Activated CD8-positive, alpha-beta memory T cell treated with anti-CD3 and anti-CD28 coated beads for 24 hours (primary cell): ENCODE measurements around the gene ERN1.

ENCODE experiments used
- DNase-seq: peaks from one replicate; pipeline ENCODE4 v3.0.0-alpha.2; 2020

The ERN1 gene

GRCh38 chr17:64083093-64083492 is 46.9 kb downstream of the ERN1 start:
- DNase-seq = no peak

GRCh38 chr17:64081802-64082799 is 47.8 kb downstream of the ERN1 start:
- no peak for DNase-seq

DNA sequence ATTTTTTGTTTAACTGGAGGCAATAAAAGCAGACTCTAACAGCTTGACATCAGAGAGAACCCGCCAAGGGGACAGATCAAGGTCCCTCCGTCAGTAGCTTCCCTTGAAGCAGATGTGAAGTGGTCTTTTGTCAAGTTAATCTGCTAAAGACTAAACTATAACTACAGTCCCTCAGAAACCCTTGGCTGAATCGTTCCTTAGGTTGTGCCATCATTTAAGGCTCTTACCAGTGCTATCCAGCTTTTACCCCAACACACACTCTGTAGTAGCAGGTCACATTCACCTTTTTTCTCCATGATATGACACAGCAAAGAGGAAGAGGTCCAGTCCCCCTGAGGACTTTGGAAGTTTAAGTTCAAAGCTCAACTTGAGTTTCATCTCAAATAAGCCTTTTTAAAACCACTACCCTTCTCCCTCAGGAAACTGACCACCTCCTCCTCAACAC is 49.7 kb downstream of the ERN1 start:
- DNase-seq = no peak

DNA sequence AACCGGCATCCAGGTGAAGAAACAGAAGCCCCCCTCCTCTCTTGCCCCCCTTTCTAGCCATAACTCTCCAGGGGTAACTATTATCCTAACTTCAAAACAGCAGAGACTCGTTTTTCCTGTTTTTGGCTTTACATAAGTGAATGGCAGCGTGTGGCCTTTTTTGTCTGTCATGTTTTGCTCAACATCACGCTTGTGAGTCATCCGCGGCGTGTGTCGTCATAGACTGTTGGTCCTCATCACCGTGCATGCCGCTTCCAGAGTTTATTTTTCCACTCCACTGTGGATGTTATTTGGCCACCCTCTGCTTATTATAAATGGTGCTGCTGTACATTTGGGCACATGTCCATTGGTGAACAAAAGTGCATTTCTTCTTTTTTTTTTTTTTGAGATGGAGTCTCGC is 52.6 kb downstream of the ERN1 start:
- no peak for DNase-seq

DNA sequence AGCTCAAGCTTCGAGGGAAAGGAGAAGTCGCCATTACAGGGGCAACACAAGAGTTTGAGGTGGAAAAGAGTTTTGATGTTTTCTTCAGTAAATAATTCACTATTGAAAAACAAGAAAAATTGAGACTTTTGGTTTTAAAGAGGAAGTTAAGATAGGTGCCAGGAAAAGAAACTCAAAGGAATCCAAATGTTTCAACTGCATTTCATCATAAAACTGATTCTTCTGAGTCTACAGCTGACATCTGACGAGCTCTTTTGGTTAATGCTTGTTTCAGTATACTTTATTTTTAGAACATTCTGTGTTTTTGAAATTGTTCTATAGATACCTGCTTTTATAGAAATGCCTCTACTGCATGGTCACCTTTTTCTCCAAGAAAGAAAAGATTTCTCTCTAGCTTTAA is 54.0 kb downstream of the ERN1 start:
- no peak for DNase-seq

DNA sequence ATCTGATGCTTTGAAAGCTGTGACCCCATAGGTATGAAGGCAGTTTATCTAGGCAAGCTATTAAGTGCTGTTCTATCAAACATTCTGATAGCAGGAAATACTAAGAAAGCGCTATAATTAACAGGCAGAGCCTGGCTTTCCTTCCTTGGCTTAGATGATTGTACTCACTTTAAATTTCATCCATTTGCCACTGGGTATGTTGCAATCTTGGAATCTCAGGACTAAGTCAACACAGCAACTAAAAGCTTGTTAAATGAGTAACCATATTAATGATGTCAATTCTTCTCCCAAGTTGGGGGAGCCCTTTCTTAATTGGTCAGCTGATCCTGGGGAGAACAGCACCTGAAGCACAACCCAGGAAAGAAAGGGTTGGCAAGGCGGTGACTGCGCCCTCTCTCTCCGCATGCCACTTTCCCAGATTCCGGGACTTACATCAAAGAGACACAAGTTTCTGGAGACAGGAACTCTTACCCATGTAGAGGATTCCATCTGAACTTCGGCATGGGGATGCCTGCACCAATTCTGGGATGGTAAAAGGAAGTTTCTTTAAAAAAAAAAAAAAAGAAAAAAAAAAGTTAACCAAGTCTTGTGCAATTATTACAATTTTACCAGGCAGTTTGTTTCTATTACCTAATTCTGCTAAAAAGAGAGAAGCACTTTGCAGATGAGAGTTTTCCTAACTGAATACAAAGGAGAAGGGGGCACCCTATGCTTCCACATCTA is 55.1 kb downstream of the ERN1 start:
- DNase-seq = no peak

DNA sequence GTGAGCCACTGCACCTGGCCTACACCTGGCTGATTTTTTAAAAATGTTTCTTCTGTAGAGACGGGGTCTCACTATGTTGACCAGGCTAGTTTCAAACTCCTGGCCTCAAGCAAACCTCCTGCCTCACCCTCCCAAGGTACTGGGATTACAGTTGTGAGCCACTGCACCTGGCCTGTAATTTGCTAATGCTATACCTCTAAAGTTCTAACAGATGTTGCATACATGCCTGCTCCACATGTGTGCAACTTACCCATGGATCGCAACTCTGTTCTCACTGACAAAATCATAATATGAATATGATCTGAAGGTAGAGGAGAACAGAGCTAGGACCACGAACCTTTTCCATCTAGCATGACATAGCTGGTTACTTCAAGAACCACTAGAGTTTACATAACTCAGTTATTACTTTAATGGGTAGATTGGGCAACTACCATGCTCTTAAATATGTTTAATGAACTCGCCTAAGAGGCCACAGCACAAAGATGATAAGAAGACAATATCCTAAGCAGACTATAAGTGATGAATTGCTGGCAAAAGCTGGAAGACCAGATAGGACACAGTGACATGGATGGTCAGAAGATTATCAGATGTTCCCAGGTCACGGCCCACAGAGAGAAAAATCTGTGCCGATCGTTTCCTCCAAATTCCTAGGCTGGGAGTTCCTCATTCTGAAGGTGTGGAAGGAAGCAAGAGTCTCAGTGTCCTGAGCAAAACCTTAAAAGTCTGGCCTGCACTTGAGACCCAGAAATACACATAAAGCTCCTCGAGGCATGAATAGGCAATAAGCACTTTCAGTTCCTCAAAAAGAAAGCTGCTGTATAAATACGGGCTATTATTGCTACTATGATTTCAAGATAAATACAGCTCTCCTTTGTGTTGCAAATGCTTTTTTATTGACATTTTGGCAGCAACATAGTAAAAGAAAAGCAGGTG is 55.9 kb downstream of the ERN1 start:
- DNase-seq = no peak

DNA sequence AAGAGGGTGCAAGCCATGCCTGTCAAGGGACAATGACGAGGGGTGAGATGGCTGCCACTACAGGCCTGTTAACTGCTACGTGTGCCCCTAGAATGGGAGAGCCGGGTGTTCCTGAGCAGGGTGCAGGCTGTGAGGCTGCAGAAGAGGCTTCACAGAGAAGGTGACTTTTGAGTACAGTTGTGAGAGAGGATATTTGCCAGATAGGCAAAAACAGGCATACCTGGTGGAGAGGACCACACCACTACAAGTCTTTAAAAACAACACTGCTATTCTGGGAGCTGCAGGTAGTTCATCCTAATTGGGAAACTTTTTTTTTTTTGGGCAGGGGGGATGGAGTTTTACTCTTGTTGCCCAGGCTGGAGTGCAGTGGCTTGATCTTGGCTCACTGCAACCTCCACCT is 58.8 kb downstream of the ERN1 start:
- no peak for DNase-seq

GRCh38 chr17:64070213-64070612 is 59.7 kb downstream of the ERN1 start:
- no peak for DNase-seq

- no peak for DNase-seq
Measured at GRCh38 chr17:64069143-64069542, 60.8 kb downstream of the ERN1 start.

- no peak for DNase-seq
Measured at GRCh38 chr17:64067657-64068056, 62.3 kb downstream of the ERN1 start.

GRCh38 chr17:64066716-64067115 is 63.2 kb downstream of the ERN1 start:
- no peak for DNase-seq

GRCh38 chr17:64065161-64065560 is 64.8 kb downstream of the ERN1 start:
- no peak for DNase-seq

GRCh38 chr17:64064331-64064730 is 65.6 kb downstream of the ERN1 start:
- DNase-seq = no peak

DNA sequence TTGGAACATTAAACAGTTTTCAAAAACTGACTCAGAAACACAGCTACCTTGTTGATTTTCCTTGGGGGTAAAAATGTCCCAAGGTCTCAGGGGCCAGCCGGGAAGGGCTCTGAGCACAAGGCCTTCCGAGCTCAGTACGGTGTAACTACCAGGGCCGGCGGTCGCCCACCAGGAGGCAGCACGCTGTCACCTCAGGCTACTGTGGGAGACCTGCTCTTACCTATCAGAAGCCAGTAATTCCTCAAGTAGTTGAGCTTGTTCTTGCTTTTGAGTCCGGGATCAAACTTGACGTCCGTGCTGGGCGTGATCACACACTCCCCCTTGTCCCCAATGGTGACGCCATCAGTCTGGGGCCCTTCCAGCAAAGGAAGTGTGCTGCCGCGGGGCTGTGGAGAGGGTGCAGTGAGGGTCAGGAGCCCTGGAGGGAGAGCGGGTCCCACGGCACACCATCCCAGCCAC is 66.1 kb downstream of the ERN1 start:
- peak; percentile 65 for DNase-seq

GRCh38 chr17:64063088-64063487 is 66.9 kb downstream of the ERN1 start:
- DNase-seq = no peak

DNA sequence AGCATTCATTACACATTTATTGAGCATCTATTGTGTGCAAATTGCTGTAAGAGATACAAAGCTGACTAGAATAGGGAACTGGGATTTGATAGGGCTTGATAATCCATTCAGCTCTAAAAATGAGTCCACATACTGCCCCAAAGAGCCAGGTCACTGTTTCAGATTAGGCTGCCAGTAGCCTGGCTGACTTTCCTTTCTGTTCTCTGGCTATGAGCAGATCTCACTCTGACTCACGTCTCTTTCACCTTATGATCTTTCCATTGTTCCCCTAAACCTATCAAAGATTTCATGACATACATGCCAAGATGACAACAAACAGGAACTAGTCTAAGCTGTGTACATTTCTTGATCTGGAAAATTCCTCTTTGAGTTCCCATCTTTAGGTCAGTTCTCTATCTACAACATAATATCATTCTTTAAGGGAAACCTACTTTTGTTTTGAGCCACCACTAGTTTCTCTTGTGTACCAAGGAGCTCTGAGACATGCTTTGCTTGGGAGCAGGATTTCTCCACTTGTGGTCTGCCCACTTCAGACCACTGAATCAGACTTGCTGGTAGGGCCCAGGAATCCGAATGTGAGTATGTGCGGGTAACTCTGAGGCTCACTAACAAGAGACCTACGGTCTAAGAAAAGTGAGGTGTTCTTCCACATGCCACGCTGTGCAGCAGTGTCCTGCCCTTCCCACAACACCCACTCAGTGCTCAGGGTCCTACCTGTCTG is 68.6 kb downstream of the ERN1 start:
- no peak for DNase-seq

DNA sequence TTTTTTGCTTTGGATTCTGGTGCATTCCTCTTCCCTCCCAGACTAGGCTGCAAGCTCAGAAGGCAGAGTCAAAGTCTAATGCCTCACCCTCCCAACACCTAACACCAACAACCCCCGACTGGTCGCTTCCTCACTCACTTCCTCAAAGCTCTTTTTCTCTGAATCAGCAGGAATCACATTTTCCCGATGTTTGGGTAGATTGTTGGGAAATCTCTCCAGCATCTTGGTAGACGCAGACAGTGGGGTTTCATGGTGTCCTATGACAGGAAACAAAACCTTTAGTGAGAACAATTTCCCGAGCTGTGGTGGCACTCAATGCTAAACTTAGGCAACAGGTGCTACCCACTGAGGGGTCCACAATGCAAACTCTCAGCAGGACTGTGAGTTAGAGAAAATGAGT is 69.6 kb downstream of the ERN1 start:
- no peak for DNase-seq

GRCh38 chr17:64059756-64060155 is 70.2 kb downstream of the ERN1 start:
- no peak for DNase-seq

- no peak for DNase-seq
Measured at GRCh38 chr17:64058621-64059020, 71.3 kb downstream of the ERN1 start.

- no peak for DNase-seq
Measured at GRCh38 chr17:64057701-64058263, 72.2 kb downstream of the ERN1 start.
